ENCODE data around the gene SLC8A1. TPM values are rescaled to one million over a fixed set of nuclear protein-coding genes. Genes with fewer than 3 reads are reported as not detected.

The SLC8A1 gene
- total RNA-seq, 1 donor from 2014 or later, result 53.8 TPM

DNA sequence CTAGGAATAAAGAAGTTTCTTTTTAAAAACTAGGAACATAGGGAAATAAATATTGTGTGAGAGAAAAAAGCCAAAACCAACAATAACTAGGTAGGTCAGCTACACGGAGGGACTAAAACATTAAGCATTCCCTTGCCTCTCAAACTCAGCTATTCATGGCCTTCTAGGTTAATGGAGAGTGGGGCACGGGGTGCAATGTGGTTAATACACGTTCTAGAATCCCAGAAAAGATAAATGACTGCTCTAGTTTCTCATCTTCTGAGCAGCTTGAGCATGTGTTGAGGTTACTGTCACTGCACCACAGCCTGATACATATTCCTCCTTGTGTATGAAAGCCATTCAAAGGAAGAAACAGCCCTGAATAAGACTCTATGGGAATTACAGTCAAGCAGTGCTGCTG lies 31.4 kb downstream of the SLC8A1 start:
- TF ChIP-seq, protein P1, sequence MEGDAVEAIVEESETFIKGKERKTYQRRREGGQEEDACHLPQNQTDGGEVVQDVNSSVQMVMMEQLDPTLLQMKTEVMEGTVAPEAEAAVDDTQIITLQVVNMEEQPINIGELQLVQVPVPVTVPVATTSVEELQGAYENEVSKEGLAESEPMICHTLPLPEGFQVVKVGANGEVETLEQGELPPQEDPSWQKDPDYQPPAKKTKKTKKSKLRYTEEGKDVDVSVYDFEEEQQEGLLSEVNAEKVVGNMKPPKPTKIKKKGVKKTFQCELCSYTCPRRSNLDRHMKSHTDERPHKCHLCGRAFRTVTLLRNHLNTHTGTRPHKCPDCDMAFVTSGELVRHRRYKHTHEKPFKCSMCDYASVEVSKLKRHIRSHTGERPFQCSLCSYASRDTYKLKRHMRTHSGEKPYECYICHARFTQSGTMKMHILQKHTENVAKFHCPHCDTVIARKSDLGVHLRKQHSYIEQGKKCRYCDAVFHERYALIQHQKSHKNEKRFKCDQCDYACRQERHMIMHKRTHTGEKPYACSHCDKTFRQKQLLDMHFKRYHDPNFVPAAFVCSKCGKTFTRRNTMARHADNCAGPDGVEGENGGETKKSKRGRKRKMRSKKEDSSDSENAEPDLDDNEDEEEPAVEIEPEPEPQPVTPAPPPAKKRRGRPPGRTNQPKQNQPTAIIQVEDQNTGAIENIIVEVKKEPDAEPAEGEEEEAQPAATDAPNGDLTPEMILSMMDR (IDR thresholded peaks at IDR 0.05), result no peak
- no peak for ATAC-seq
- H3K27me3 ChIP-seq, result no peaks in the 10 kb centered on the region
- intact Hi-C loops (cut with DNase I), result no loop called here
- no peaks in the 10 kb centered on the region for H3K4me1 ChIP-seq
- no peaks in the 10 kb centered on the region for H3K9me3 ChIP-seq
- no peak for DNase-seq
- no peaks in the 10 kb centered on the region for H3K36me3 ChIP-seq
- H3K4me3 ChIP-seq, result no peak overlapping the region
- H3K27ac ChIP-seq, result peak overlapping the region; percentile 7

DNA sequence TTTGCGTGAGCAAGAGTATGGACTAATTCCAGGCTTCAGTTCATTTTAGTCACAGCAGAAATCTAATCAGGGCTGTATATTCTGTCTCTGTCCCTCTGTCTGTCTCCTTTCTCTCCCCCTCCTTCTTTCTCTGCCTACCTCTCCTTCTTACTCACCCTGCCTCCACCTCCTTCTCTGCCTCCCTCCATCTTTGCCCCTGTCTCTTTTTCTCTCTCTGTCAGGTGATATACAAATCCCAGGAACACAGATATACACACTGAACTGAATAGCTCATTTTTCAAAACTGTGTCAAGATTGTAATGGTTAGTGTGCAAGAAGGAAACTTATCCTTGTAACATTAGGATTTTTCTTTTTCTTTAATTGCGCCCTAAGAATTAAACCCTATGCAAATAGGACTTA lies 32.5 kb downstream of the SLC8A1 start:
- TF ChIP-seq, protein P1 (IDR thresholded peaks at IDR 0.05), result no peak
- H3K9me3 ChIP-seq, result no peaks in the 10 kb centered on the region
- no peak overlapping the region for H3K4me3 ChIP-seq
- H3K27me3 ChIP-seq, result no peaks in the 10 kb centered on the region
- H3K36me3 ChIP-seq, result no peaks in the 10 kb centered on the region
- no peaks in the 10 kb centered on the region for H3K4me1 ChIP-seq
- H3K27ac ChIP-seq, result peak overlapping the region; percentile 1
- DNase-seq (no peak), ATAC-seq (no peak)
- intact Hi-C loops (cut with DNase I), result no loop called here

DNA sequence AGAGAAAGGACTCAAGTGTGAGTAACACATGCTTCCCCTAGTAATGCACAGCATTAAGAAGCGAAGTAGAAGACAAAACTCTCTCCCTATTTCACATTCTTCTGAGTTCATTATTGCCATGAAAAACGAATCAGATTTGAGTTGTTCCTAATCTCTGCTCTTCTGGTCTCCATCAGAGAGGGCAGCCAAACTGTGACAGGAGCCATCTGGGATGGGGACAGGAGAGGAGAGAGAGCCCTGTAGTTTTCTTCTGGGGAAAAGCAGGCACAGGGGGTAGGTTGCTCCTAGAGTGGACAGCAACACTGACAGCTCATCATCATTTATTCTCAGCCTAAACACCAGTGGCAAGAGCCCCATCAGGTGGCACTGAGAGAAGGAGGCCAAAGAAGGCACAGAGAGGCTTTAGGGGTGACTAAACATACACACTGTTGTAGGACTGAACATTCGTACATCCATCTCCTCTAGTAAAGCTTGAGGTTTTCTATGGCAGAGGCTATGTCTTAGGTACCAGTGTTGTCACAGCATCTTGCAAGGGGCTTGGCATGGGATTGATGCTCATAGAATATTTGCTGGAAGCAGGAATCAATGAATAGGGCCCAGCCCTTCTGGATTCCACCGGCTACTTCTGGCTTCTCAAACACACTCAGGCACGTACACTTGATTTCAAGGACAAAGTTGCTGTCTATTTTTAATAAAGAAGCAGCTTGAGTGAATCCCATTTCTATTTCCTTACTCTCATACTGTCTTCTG lies 33.1 kb downstream of the SLC8A1 start:
- TF ChIP-seq, protein P1 (IDR thresholded peaks at IDR 0.05), result no peak
- no peaks in the 10 kb centered on the region for H3K36me3 ChIP-seq
- ATAC-seq, result no peak
- intact Hi-C loops (cut with DNase I), result no loop called here
- H3K27me3 ChIP-seq, result no peaks in the 10 kb centered on the region
- DNase-seq, result no peak
- no peaks in the 10 kb centered on the region for H3K4me1 ChIP-seq
- no peak overlapping the region for H3K4me3 ChIP-seq
- H3K27ac ChIP-seq, result peak overlapping the region; percentile 1
- no peaks in the 10 kb centered on the region for H3K9me3 ChIP-seq

DNA sequence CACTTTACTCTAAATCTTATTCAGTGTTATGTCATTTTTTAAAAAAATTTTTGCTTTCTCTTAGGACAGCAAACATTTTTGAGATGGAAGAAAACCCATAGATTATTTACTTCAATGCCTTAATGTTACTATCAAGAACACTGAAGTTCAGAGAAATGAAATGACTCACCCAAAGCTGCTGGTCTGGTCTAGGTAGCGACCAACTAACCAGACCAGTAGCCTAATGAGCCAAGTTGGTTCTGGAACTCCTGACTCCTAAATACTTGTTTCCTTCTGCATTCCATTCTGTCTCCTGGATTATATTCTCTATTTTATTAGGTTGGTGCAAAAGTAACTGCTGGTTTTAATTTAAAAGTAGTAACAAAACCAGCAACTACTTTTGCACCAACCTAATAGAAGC lies 35.4 kb downstream of the SLC8A1 start:
- no peaks in the 10 kb centered on the region for H3K36me3 ChIP-seq
- H3K4me1 ChIP-seq, result no peaks in the 10 kb centered on the region
- no peak overlapping the region for H3K27ac ChIP-seq
- DNase-seq (no peak), ATAC-seq (no peak)
- H3K27me3 ChIP-seq, result no peaks in the 10 kb centered on the region
- intact Hi-C loops (cut with DNase I), result no loop called here
- TF ChIP-seq, protein P1 (IDR thresholded peaks at IDR 0.05), result no peak
- no peak overlapping the region for H3K4me3 ChIP-seq
- no peaks in the 10 kb centered on the region for H3K9me3 ChIP-seq

DNA sequence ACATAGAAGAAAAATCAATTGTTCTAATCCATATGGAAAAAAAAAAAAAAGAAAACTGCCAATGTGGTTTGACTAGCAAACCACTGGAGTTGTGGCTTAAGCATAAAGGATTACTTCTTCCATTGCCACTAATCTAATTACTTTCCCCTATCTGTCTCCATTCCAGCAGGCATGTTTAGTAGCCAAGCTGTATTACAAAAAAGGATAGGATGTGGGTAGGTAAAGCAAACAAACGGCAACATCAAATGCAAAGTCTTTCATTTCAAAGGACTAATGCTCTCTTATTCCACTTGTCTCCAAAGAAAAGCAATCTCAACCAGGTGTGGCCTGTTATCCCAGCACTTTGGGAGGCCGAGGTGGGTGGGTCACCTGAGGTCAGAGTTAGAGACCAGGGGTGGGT lies 36.5 kb downstream of the SLC8A1 start:
- DNase-seq, result no peak
- Histone ChIP-seq H3K27me3 (no peaks in the 10 kb centered on the region), H3K4me3 (no peak overlapping the region), H3K27ac (no peak overlapping the region), H3K4me1 (no peaks in the 10 kb centered on the region), H3K36me3 (no peaks in the 10 kb centered on the region), H3K9me3 (no peaks in the 10 kb centered on the region)
- ATAC-seq, result no peak
- intact Hi-C loops (cut with DNase I), result no loop called here
- TF ChIP-seq, protein P1 (IDR thresholded peaks at IDR 0.05), result no peak

DNA sequence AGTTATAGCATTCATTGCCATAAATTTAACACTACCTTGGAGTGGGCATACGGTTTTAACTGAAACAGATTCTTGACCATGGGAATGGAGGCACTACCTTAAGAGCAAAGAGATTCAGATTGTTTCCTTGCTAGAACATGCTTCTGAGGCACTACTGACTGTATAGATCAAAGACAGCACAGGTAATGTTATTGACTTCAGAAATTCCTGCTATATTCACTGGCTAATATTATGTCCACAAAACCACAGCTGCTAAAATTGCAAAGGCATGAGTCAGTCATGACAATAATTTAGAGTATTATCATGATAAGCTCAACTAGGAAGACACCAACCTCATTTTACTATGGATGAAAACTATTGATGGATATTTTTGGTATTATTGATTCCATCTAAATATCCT lies 39.4 kb downstream of the SLC8A1 start:
- H3K27me3 ChIP-seq, result no peaks in the 10 kb centered on the region
- TF ChIP-seq, protein P1 (IDR thresholded peaks at IDR 0.05), result no peak
- H3K4me3 ChIP-seq, result no peak overlapping the region
- no peaks in the 10 kb centered on the region for H3K4me1 ChIP-seq
- no peak overlapping the region for H3K27ac ChIP-seq
- H3K36me3 ChIP-seq, result no peaks in the 10 kb centered on the region
- ATAC-seq (no peak), DNase-seq (no peak)
- intact Hi-C loops (cut with DNase I), result no loop called here
- no peaks in the 10 kb centered on the region for H3K9me3 ChIP-seq
